Measurements from ENCODE around the gene SMC4. TPM values are rescaled to one million over a fixed set of nuclear protein-coding genes. Genes with fewer than 3 reads are reported as not detected.

SMC4 gene
- total RNA-seq, 1 donor from 2014 or later, result 180 TPM

GRCh38 chr3:160374925-160375324 lies 24.5 kb upstream of the SMC4 start:
- no peaks in the 10 kb centered on the region for H3K9me3 Mint-ChIP-seq
- H3K36me3 Mint-ChIP-seq (ENCODE audit: low read depth), result peaks cover 16% of the 10 kb centered on the region
- no peaks in the 10 kb centered on the region for H3K27me3 Mint-ChIP-seq (ENCODE audit: low read depth)
- peaks cover 8% of the 10 kb centered on the region for H3K4me1 Mint-ChIP-seq
- H3K27ac Mint-ChIP-seq (ENCODE audit: unreplicated experiment), result no peak overlapping the region
- TF ChIP-seq CTCF (conservative IDR thresholded peaks at IDR 0.05), result no peak
- no peak overlapping the region for H3K4me3 Mint-ChIP-seq
- DNase-seq (ENCODE audit: low read depth, low spot score), result no peak

GRCh38 chr3:160376681-160377080 lies 22.8 kb upstream of the SMC4 start:
- no peak overlapping the region for H3K27ac Mint-ChIP-seq (ENCODE audit: unreplicated experiment)
- no peak overlapping the region for H3K4me3 Mint-ChIP-seq
- H3K9me3 Mint-ChIP-seq, result no peaks in the 10 kb centered on the region
- peaks cover 13% of the 10 kb centered on the region for H3K36me3 Mint-ChIP-seq (ENCODE audit: low read depth)
- no peaks in the 10 kb centered on the region for H3K27me3 Mint-ChIP-seq (ENCODE audit: low read depth)
- H3K4me1 Mint-ChIP-seq, result peaks cover 9% of the 10 kb centered on the region
- no peak for DNase-seq (ENCODE audit: low read depth, low spot score)
- no peak for TF ChIP-seq CTCF (conservative IDR thresholded peaks at IDR 0.05)

- Mint-ChIP-seq H3K4me3 (no peak overlapping the region), H3K4me1 (peaks cover 9% of the 10 kb centered on the region), H3K27me3 (ENCODE audit: low read depth) (no peaks in the 10 kb centered on the region), H3K9me3 (no peaks in the 10 kb centered on the region), H3K36me3 (ENCODE audit: low read depth) (peaks cover 13% of the 10 kb centered on the region), H3K27ac (ENCODE audit: unreplicated experiment) (no peak overlapping the region)
- no peak for TF ChIP-seq CTCF (conservative IDR thresholded peaks at IDR 0.05)
- no peak for DNase-seq (ENCODE audit: low read depth, low spot score)
These were observed 20.9 kb upstream of the SMC4 start for GRCh38 chr3:160378331-160379109.

- Mint-ChIP-seq H3K4me1 (peaks cover 9% of the 10 kb centered on the region), H3K27ac (ENCODE audit: unreplicated experiment) (no peak overlapping the region), H3K36me3 (ENCODE audit: low read depth) (peaks cover 2% of the 10 kb centered on the region), H3K4me3 (no peak overlapping the region), H3K9me3 (no peaks in the 10 kb centered on the region), H3K27me3 (ENCODE audit: low read depth) (no peaks in the 10 kb centered on the region)
- DNase-seq (ENCODE audit: low read depth, low spot score), result no peak
- no peak for TF ChIP-seq CTCF (conservative IDR thresholded peaks at IDR 0.05)
These were observed 19.7 kb upstream of the SMC4 start for GRCh38 chr3:160379628-160380214.

- no peak for DNase-seq (ENCODE audit: low read depth, low spot score)
- no peak overlapping the region for H3K27ac Mint-ChIP-seq (ENCODE audit: unreplicated experiment)
- H3K4me1 Mint-ChIP-seq, result peaks cover 9% of the 10 kb centered on the region
- no peaks in the 10 kb centered on the region for H3K27me3 Mint-ChIP-seq (ENCODE audit: low read depth)
- TF ChIP-seq CTCF (conservative IDR thresholded peaks at IDR 0.05), result no peak
- peaks cover 2% of the 10 kb centered on the region for H3K36me3 Mint-ChIP-seq (ENCODE audit: low read depth)
- H3K9me3 Mint-ChIP-seq, result no peaks in the 10 kb centered on the region
- H3K4me3 Mint-ChIP-seq, result no peak overlapping the region
These were observed 18.0 kb upstream of the SMC4 start for GRCh38 chr3:160381470-160381869.
